8988T (cell line): ENCODE measurements around the gene FNDC11.
"Not testable (repeated sequence)": the region's sequence is repeated elsewhere in the genome, so short reads cannot be mapped to it uniquely, and the experiment has no call there.

Experiments used
- DNase-seq: peaks from one replicate; pipeline ENCODE4 v3.0.0; 2011

The FNDC11 gene

DNA sequence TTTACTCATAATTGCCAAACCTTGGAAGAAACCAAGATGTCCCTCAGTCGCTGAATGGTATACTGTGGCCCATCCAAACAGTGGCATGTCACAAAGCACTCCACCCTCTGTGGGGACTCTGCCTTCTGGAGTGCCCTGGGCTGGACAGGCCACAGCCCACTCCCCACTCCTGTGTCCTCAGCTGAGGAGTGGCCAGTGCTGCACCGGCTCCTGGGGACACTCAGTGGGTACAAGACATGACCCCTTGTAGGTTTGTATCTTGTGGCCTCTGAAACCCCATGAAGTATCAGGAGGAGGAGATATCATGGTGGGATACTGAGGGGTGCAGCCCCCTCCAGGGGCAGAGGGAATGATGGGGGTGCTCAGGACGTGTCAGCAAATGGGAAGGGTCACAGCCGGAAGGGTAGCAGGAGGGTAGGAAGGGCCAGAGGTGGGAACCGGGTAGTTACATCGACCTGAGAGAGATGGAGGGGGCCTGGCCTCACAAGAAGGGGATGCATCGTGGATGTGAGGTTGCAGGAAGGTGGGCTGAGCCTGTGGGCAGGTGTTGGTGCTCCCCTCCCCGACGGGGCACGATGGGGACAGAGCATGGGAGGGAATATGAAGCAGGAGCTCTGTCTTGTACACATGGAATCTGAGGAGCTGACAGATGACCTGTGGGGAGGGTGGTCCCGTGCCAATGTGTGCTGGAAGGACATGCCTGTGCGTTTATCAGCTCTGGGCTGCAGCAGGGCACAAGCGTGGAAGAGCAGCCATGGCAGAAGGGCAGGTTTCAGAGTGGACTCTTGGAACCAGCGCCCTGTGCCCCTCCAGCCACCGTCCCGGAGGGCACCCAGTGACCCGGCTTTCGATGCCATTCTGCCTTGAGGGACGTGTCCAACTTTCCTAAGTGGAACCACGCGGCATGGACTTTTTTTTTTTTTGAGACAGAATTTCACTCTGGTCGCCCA, 31.9 kb downstream of the FNDC11 start:
- no peak for DNase-seq

DNA sequence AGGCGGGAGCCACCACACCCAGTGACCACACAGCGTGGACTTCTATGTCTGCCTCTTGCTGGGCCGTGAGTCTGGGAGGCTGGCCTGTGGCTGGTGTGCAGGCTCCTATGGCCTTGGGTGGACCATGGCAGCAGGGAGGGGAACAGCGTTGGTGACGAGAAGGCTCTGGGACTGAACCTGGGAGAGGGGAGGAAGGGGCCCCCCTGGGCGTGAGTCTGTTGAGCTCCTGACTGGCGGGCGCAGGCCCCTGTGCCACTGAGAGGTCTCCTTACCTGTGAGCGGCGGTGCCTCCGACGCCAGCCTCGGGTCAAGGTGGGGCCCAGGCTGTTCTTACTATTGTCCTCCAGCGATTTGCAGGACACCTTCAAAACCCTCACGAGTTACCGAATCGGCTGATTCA, 32.8 kb downstream of the FNDC11 start:
- no peak for DNase-seq

GRCh38 chr20:63587256-63587655, 33.3 kb downstream of the FNDC11 start:
- DNase-seq: no peak

GRCh38 chr20:63587776-63588591, 34.0 kb downstream of the FNDC11 start:
- DNase-seq: no peak

GRCh38 chr20:63588641-63589041, 34.7 kb downstream of the FNDC11 start:
- DNase-seq: no peak

GRCh38 chr20:63589261-63590217, 35.6 kb downstream of the FNDC11 start:
- DNase-seq: no peak

DNA sequence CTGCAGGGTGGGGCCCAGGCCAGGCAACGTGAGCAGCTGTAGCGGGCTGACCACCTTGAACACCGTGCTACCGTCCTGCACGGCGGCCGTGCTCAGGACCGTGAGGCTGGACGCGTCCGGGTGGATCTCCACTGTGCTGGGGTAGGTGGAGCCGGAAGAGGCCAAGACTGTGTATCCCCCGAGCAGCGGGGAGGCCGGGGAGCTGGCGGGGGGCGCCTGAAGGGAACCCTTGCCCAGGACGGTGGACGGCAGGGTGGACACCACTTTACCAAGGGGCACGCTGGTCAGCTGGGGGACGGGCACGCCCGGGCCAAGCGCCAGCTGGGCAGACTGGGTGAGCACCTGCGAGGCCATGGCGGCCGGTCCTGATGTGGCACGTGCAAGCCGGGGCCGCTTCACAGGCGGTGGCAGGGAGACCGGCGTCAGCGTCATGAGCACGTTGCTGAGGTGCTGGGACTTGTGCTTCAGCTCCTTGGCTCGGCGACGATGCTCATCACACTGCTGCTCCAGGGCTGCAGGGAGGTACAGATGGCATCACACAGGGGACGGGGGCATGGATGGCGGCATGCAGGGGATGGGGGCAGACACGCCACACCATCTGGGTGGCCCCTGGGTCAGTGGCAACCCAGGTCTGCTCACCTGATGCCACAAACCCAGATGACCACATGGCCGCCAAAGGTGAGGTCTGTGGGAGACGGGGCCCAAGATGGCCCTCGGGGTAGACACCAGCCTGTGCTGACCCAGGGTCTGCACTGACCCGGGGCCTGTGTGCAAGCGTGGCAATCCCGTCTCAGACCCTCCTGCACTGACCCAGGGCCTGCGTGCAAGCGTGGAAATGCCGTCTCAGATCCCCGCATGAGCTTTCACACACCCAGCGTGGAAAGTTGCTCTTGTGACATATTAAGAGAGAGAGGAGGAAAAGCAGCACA, 36.5 kb downstream of the FNDC11 start:
- DNase-seq: no peak

DNA sequence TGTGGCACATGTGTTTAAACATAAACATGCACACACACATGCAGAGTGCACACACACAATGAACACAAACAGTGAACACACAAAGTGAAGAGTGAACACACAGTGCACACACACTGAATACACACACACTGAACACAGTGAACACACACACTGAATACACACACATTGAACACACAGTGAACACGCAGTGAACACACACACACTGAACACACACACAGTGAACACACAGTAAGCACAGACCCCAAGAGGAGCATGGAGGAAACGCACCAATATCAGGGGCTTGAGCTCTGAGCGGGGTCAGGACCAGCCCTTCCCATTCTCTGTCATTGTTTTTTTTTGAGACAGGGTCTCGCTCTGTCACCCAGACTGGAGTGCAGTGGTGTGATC, 37.2 kb downstream of the FNDC11 start:
- DNase-seq: no peak

DNA sequence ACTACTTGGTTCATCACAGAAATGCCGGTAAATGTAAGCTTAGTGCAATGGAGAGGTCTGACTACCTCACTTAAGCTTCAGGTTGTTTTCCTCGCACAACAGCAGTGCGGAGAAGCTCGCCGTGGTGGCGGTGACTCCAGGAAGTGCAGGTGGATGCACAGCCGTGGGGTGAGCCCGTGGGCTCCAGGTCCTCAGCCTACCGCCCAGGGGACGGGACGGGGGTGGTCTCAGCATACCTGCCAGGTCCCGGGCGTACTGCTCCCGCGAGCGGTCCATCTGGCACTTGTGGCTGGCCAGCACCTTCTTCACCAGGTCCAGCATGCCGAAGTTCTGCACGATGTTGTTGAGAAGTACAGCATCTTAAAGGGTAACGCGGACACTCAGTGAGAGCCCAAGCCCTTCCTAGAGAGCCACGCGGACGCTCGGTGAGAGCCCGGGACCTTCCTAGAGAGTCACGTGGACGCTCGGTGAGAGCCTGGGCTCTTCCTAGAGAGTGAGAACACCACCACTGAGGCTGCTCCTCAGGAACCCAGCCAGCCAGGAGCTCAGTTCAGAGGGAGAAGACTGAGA, 37.9 kb downstream of the FNDC11 start:
- DNase-seq: no peak

GRCh38 chr20:63592661-63593060, 38.7 kb downstream of the FNDC11 start:
- DNase-seq: no peak

DNA sequence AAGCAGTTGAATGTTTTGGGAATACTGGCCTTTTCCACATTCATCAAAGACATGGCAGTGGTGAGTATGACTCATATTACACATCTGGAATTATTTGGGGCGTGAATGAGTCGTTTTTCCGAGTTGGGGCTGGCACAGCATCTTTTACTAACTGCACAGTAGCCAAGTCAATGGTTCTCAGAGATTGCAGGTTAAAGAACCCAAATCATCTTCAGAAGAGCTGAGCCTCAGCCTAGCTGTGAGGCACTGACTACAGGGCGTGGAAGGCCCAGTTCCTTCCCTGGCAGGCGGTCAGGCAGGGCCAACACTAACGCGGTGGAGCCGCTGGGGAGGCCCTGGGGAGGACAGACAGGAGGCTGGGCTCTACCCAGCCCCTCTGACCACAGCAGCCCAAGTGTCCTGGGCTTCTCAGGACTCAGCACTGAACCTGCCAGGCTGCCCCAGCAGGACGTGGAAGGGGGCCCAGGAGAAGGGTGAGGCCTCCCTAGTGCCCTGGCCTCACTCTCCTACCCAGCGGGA, 40.1 kb downstream of the FNDC11 start:
- DNase-seq: no peak

- no peak for DNase-seq
Measured at GRCh38 chr20:63595416-63596127, 41.6 kb downstream of the FNDC11 start.

GRCh38 chr20:63596423-63596822, 42.5 kb downstream of the FNDC11 start:
- no peak for DNase-seq

GRCh38 chr20:63597651-63598478, 43.9 kb downstream of the FNDC11 start:
- DNase-seq: no peak

- no peak for DNase-seq
Measured at GRCh38 chr20:63598479-63599395, 44.8 kb downstream of the FNDC11 start.

DNA sequence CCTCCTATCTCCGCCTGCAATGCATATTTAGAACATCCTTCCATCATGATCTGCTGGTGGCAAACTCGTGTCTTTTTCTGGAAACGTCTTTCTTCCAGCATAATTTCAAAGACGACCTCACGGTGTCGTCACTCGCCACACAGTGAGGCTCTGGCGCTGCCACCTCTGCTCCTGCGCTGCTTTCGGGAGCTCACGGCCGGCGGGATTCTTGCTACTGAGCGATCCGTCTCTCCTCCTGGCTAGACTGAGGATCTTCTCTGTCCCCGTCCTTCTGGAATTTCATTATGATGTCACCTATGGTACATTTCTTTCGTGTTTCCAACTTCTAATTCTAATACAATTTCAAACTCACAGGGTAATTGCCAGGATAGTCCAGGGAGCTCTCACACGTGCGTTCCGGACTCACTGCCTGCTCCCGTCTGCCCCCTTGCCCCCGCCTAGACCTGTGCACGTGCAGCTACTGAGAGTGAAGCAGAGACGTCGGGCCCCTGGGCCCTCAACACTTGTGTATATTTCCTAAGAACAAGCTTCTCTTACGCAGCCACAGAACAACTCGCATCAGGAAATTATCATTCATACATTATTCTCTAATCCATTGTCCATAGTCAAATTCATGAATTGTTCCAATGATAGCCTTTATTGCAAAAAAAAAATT, 45.6 kb downstream of the FNDC11 start:
- no peak for DNase-seq

DNA sequence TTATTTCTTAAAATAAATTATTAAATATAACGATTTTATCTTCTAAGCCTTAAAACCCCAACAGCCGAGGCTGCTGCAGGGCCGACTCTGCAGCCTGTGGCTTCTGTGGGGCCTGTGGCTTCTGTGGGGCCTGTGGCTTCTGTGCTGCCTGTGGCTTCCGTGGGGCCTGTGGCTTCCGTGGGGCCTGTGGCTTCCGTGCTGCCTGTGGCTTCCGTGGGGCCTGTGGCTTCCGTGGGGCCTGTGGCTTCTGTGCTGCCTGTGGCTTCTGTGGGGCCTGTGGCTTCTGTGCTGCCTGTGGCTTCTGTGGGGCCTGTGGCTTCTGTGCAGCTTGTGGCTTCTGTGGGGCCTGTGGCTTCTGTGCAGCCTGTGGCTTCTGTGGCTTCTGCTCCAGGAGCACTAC, 47.7 kb downstream of the FNDC11 start:
- not testable (repeated sequence) for DNase-seq

- DNase-seq: no peak
Measured at GRCh38 chr20:63602321-63602720, 48.4 kb downstream of the FNDC11 start.
